Adrenal gland (tissue), 12 donors: ENCODE results near the gene CRHR1. TPM values are rescaled to one million over a fixed set of nuclear protein-coding genes. Genes with fewer than 3 reads are reported as not detected.

Source experiments
- DNase-seq, 7 donors: peaks; one replicate each; pipeline ENCODE4 v3.0.0-alpha.2; 2019 to 2020
- H3K27ac ChIP-seq, 5 donors: fragments of 200-600 bp; sonication (generic) in 4 of 5; 1 replicate in 3 of 5; 2 replicates in 2 of 5; pipeline versions ENCODE4 v1.5.1 to v1.8.0; 2016 to 2020; ENCODE audit warnings: mild to moderate bottlenecking in 1 of 5
- H3K27me3 ChIP-seq: fragments of 200-600 bp; 2 replicates; pipeline ENCODE4 v1.8.0; 2021
- H3K36me3 ChIP-seq, 2 donors: fragments of 200-600 bp; replicated peaks in 1 of 2; 1 replicate in 1 of 2; 2 replicates in 1 of 2; pipeline versions ENCODE4 v1.5.1 to v1.8.0; 2018 to 2022
- H3K4me1 ChIP-seq, 2 donors: fragments of 200-600 bp; replicated peaks in 1 of 2; 1 replicate in 1 of 2; 2 replicates in 1 of 2; pipeline versions ENCODE4 v1.5.1 to v1.8.0; 2018 to 2021
- H3K4me3 ChIP-seq, 4 donors: fragments of 200-600 bp; sonication (generic) in 3 of 4; one replicate each; pipeline ENCODE4 v1.5.1; 2016 to 2018
- H3K9me3 ChIP-seq, 3 donors: fragments of 200-600 bp; sonication (generic) in 1 of 3; replicated peaks in 1 of 3; 1 replicate in 2 of 3; 2 replicates in 1 of 3; pipeline versions ENCODE4 v1.5.1 to v1.8.0; 2016 to 2021
- CTCF ChIP-seq, 6 experiments: fragments of 450-650 bp in 4 of 6; fragments of 200-600 bp in 2 of 6; sonication (generic) in 1 of 6; IDR thresholded peaks; 1 replicate in 5 of 6; 2 replicates in 1 of 6; pipeline versions ENCODE4 v1.5.1 to v1.8.0; 2016 to 2021; ENCODE audit warnings: antibody characterized with exemption in 6 of 6, mild to moderate bottlenecking in 2 of 6, moderate library complexity in 1 of 6
- POLR2A ChIP-seq, 2 donors: fragments of 450-650 bp; IDR thresholded peaks; one replicate each; pipeline ENCODE4 v1.6.1; 2017; ENCODE audit warnings: antibody characterized with exemption in 2 of 2, mild to moderate bottlenecking in 2 of 2, moderate library complexity in 1 of 2
- WGBS, 4 donors: extraction: QIAGEN DNeasy Blood & Tissue Kit in 2 of 4; methylation state at CpG; one replicate each; pipeline versions ENCODE4 v1.1.5 to v1.1.7; 2013 to 2017; 5-methylcytosine and 5-hydroxymethylcytosine counted together
- intact Hi-C, 2 donors: fragments of 100-400 bp; cut with DNase I; formaldehyde crosslinking; loops; one replicate each; pipeline versions ENCODE4 v1.14.1 to v1.15.0; 2022 to 2023
- polyA plus RNA-seq, 3 donors: library from polyadenylated mRNA; stranded (reverse); fragments of 200-250 nt in 2 of 3; fragments of 350-450 nt in 1 of 3; fragmentation: Illumina TruSeq in 1 of 3; extraction: RNeasy Lipid Tissue Mini Kit (QIAGEN cat#74804) in 1 of 3; gene quantifications; one replicate each; pipeline ENCODE4 v1.2.3, GENCODE V29; 2013 to 2014
- total RNA-seq, 9 donors: library from RNA; depleted of rRNA in 4 of 9; stranded (reverse); fragments of >200 nt in 4 of 9; fragments of 120-200 nt in 1 of 9; fragmentation: NEBNext Ultra II Directional in 1 of 9; extraction: Animal tissue kit (Norgen Biotek cat#: 25700) in 1 of 9; gene quantifications; one replicate each; pipeline versions ENCODE4 v1.1.0 to v1.2.4, GENCODE V29; 2013 to 2023
- donor health status: healthy with polysubstance abuse.
- donor health status: Bipolar disorder and iron deficiency.
- donor health status: DM: yes; HTN: yes; CAD: no.
- donor health status: DM: no; HTN: no; CAD: no.
- donor health status: DM: no; HTN: no; CAD: no.
- donor health status: DM: yes; HTN: yes; CAD: no.

CRHR1 gene
- total and polyA plus RNA-seq, 12 donors: 0.27 TPM; not detected in 11

- 80 to 100% (median 89%) methylated on average over 4 of the region's 4 CpGs for WGBS, 4 donors
Measured at GRCh38 chr17:45839442-45839841, 55.3 kb downstream of the CRHR1 start.

GRCh38 chr17:45841186-45841585, 57.1 kb downstream of the CRHR1 start:
- 76 to 81% (median 78%) methylated on average over 9 of the region's 9 CpGs for WGBS, 4 donors
- H3K27me3 ChIP-seq: no peaks in the 10 kb centered on the region
- H3K9me3 ChIP-seq: no peaks in the 10 kb centered on the region
- intact Hi-C loops: no loop called here
- no peak for TF ChIP-seq POLR2A (IDR thresholded peaks at IDR 0.05)
- no peak for TF ChIP-seq CTCF (IDR thresholded peaks at IDR 0.05)
- no peak overlapping the region for H3K27ac ChIP-seq
- DNase-seq: no peak
- no peak overlapping the region for H3K4me3 ChIP-seq
- H3K36me3 ChIP-seq: no peaks in the 10 kb centered on the region
- no peaks in the 10 kb centered on the region for H3K4me1 ChIP-seq

More at GRCh38 chr17:45839442-45839841, 55.3 kb downstream of the CRHR1 start:
- no peak overlapping the region for H3K27ac ChIP-seq
- no peaks in the 10 kb centered on the region for H3K4me1 ChIP-seq
- H3K4me3 ChIP-seq: no peak overlapping the region
- intact Hi-C loops: loop anchor here in 1 of 2 donors (10.0 kb wide), 2 partner anchors 445 to 615 kb away; partner anchors contain the start of gene FMNL1
- TF ChIP-seq CTCF (IDR thresholded peaks at IDR 0.05): no peak
- TF ChIP-seq POLR2A (IDR thresholded peaks at IDR 0.05): no peak
- no peaks in the 10 kb centered on the region for H3K9me3 ChIP-seq
- no peaks in the 10 kb centered on the region for H3K36me3 ChIP-seq
- no peak for DNase-seq
- H3K27me3 ChIP-seq: no peaks in the 10 kb centered on the region

- no peaks in the 10 kb centered on the region for H3K4me1 ChIP-seq
- WGBS, 4 donors: 54 to 61% (median 56%) methylated on average over 7 of the region's 7 CpGs
- intact Hi-C loops: no loop called here
- no peak overlapping the region for H3K4me3 ChIP-seq
- no peaks in the 10 kb centered on the region for H3K9me3 ChIP-seq
- no peaks in the 10 kb centered on the region for H3K27me3 ChIP-seq
- no peak for DNase-seq
- H3K27ac ChIP-seq: no peak overlapping the region
- TF ChIP-seq POLR2A (IDR thresholded peaks at IDR 0.05): no peak
- TF ChIP-seq CTCF (IDR thresholded peaks at IDR 0.05): no peak
- no peaks in the 10 kb centered on the region for H3K36me3 ChIP-seq
Measured at GRCh38 chr17:45841883-45842525, 57.9 kb downstream of the CRHR1 start.

- no peaks in the 10 kb centered on the region for H3K36me3 ChIP-seq
- 87 to 89% (median 88%) methylated on average over 3 to 4 of the region's 4 CpGs for WGBS, 4 donors
- H3K4me3 ChIP-seq: no peak overlapping the region
- TF ChIP-seq POLR2A (IDR thresholded peaks at IDR 0.05): no peak
- TF ChIP-seq CTCF (IDR thresholded peaks at IDR 0.05): no peak
- no peak for DNase-seq
- no peaks in the 10 kb centered on the region for H3K27me3 ChIP-seq
- H3K27ac ChIP-seq: no peak overlapping the region
- no peaks in the 10 kb centered on the region for H3K4me1 ChIP-seq
- no peaks in the 10 kb centered on the region for H3K9me3 ChIP-seq
- intact Hi-C loops: no loop called here
Measured at GRCh38 chr17:45843722-45844121, 59.6 kb downstream of the CRHR1 start.
